Left ventricle myocardium superior (tissue), 1 donor: Measurements from ENCODE around the gene CCR4. TPM values are rescaled to one million over a fixed set of nuclear protein-coding genes. Genes with fewer than 3 reads are reported as not detected.
A peak's percentile ranks its signal among the peaks of the same experiment; 100 is the strongest.
"Not testable (repeated sequence)": the region's sequence is repeated elsewhere in the genome, so short reads cannot be mapped to it uniquely, and the experiment has no call there.

Source experiments
- ATAC-seq: fragments of 200-7000 bp; cut with Tn5 transposase; one replicate; pipeline ENCODE4 v1.9.1; 2020; ENCODE audit warnings: mild to moderate bottlenecking, moderate library complexity
- DNase-seq: peaks from one replicate; pipeline ENCODE4 v3.0.0-alpha.2; 2020
- intact Hi-C: fragments of 100-400 bp; cut with micrococcal nuclease; formaldehyde crosslinking; loops from one replicate; pipeline ENCODE4 v1.11.0; 2022
- total RNA-seq: library from RNA; stranded (reverse); fragmentation: NEBNext Ultra II Directional; extraction: Animal tissue kit (Norgen Biotek cat#: 25700); gene quantifications from one replicate; pipeline ENCODE4 v1.2.1, GENCODE V29; 2021
- donor health status: DM: no; HTN: yes; CAD: no; lungs with severe emphysema.

Gene CCR4
- total RNA-seq, 1 donor from 2014 or later, result not detected

- intact Hi-C loops, result no loop called here
- DNase-seq, result no peak
- no peak for ATAC-seq
Measured at GRCh38 chr3:32972482-32973146, 21.2 kb downstream of the CCR4 start.

GRCh38 chr3:32973982-32974381, 22.5 kb downstream of the CCR4 start:
- DNase-seq (no peak), ATAC-seq (no peak)
- intact Hi-C loops, result no loop called here

- intact Hi-C loops, result no loop called here
- ATAC-seq (no peak), DNase-seq (no peak)
Measured at GRCh38 chr3:32975891-32976595, 24.6 kb downstream of the CCR4 start.

- DNase-seq, result no peak
- no peak for ATAC-seq
Measured at GRCh38 chr3:32977861-32978260, 26.4 kb downstream of the CCR4 start.

GRCh38 chr3:32978331-32978730, 26.9 kb downstream of the CCR4 start:
- no peak for DNase-seq
- intact Hi-C loops, result no loop called here
- ATAC-seq, result no peak

More at GRCh38 chr3:32977861-32978260, 26.4 kb downstream of the CCR4 start:
- intact Hi-C loops, result no loop called here

GRCh38 chr3:32983124-32983523, 31.7 kb downstream of the CCR4 start:
- DNase-seq (no peak), ATAC-seq (no peak)
- intact Hi-C loops, result no loop called here

GRCh38 chr3:32984918-32985317, 33.5 kb downstream of the CCR4 start:
- ATAC-seq, DNase-seq, intact Hi-C loops: not testable (repeated sequence)

GRCh38 chr3:32989171-32989570, 37.7 kb downstream of the CCR4 start:
- intact Hi-C loops, result no loop called here
- no peak for DNase-seq
- ATAC-seq, result no peak

- intact Hi-C loops, result no loop called here
- DNase-seq, result no peak
- ATAC-seq, result no peak
Measured at GRCh38 chr3:32990116-32990515, 38.7 kb downstream of the CCR4 start.

- intact Hi-C loops, result no loop called here
- ATAC-seq, result no peak
Measured at GRCh38 chr3:32991781-32992180, 40.3 kb downstream of the CCR4 start.

GRCh38 chr3:32992310-32992686, 40.9 kb downstream of the CCR4 start:
- intact Hi-C loops, result no loop called here
- DNase-seq, result no peak

More at GRCh38 chr3:32991781-32992180, 40.3 kb downstream of the CCR4 start:
- no peak for DNase-seq

GRCh38 chr3:32994045-32994444, 42.6 kb downstream of the CCR4 start:
- no peak for ATAC-seq

More at GRCh38 chr3:32992310-32992686, 40.9 kb downstream of the CCR4 start:
- no peak for ATAC-seq

GRCh38 chr3:32995098-32995497, 43.7 kb downstream of the CCR4 start:
- DNase-seq, result no peak
- intact Hi-C loops, result no loop called here

More at GRCh38 chr3:32994045-32994444, 42.6 kb downstream of the CCR4 start:
- no peak for DNase-seq
- intact Hi-C loops, result no loop called here

GRCh38 chr3:32996048-32996754, 44.8 kb downstream of the CCR4 start:
- DNase-seq (no peak), ATAC-seq (no peak)
- intact Hi-C loops, result no loop called here

More at GRCh38 chr3:32995098-32995497, 43.7 kb downstream of the CCR4 start:
- ATAC-seq, result no peak

- DNase-seq (no peak), ATAC-seq (no peak)
- intact Hi-C loops, result no loop called here
Measured at GRCh38 chr3:32996755-32997091, 45.3 kb downstream of the CCR4 start.

GRCh38 chr3:32998631-32999451, 47.4 kb downstream of the CCR4 start:
- ATAC-seq (no peak), DNase-seq (no peak)
- intact Hi-C loops, result no loop called here

- intact Hi-C loops, result no loop called here
- no peak for ATAC-seq
- no peak for DNase-seq
Measured at GRCh38 chr3:33000691-33001385, 49.4 kb downstream of the CCR4 start.

GRCh38 chr3:33001889-33002288, 50.4 kb downstream of the CCR4 start:
- intact Hi-C loops, result no loop called here
- peak; percentile 26 for ATAC-seq
- DNase-seq, result no peak

- ATAC-seq (no peak), DNase-seq (no peak)
- intact Hi-C loops, result no loop called here
Measured at GRCh38 chr3:33003308-33003707, 51.9 kb downstream of the CCR4 start.
